HG03103 (cell line): ENCODE data around the gene APOL1.
"Not testable (repeated sequence)": the region's sequence is repeated elsewhere in the genome, so short reads cannot be mapped to it uniquely, and the experiment has no call there.

Experiments
- ATAC-seq: cut with Tn5 transposase; IDR thresholded peaks from one replicate; pipeline ENCODE4 v1.9.1; 2021; ENCODE audit warnings: low read depth; ENCODE audit not compliant: unreplicated experiment

Gene APOL1, protein sequence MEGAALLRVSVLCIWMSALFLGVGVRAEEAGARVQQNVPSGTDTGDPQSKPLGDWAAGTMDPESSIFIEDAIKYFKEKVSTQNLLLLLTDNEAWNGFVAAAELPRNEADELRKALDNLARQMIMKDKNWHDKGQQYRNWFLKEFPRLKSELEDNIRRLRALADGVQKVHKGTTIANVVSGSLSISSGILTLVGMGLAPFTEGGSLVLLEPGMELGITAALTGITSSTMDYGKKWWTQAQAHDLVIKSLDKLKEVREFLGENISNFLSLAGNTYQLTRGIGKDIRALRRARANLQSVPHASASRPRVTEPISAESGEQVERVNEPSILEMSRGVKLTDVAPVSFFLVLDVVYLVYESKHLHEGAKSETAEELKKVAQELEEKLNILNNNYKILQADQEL

DNA sequence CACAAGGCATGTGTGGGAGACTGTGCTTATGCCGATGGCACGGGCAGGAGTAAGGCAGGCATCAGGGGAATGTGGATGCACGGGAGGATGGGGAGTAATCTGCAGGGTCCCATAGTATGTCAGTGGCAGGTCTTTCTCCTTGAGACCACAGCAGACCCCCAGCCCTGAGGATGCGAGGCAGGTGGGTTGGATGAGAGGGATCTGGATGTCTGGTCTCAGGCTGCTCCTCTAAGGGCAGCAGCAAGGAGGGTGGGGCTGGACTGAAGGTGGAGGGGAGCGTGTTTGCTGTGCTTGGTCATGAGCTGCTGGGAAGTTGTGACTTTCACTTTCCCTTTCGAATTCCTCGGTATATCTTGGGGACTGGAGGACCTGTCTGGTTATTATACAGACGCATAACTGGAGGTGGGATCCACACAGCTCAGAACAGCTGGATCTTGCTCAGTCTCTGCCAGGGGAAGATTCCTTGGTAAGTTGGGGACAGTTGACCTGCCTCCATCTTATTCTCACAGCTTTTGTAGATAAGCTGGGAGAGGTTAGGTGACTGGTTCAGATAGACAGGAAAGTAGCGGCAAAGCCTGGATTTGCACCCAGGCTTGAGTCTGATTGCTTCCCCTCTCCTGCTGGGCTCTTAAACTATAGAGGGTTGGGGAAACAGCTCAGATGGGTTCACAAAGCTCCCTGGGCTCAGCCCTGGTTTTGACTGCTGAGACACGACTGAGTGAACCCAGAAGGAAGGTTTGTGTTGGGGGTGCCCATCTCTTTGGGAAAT, at the start of gene APOL1:
Gene APOL1 (plus strand): TSS at position 380 of the 769 bp plus-strand sequence. CDS start 1,823 bp downstream, outside the sequence.
- ATAC-seq = no peak

DNA sequence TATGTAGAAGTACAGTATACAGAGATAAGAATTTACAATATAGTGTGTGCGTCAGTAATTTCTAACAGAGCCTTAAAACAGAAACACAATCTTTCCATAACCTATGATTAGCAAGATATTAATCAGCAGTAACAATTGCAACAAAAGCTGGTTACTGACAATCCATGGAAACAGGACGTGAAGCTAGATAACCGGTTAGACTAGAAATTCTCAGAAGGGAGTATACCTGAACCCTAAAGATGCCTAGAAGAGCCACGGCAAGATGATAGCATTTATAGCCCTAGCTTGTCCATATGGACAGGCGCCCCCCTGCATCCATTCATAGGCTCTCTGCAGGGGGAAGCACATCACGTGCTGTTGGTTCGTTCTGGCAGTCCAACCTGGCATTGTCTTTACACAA, 49.5 kb upstream of the APOL1 start:
- ATAC-seq = not testable (repeated sequence)

DNA sequence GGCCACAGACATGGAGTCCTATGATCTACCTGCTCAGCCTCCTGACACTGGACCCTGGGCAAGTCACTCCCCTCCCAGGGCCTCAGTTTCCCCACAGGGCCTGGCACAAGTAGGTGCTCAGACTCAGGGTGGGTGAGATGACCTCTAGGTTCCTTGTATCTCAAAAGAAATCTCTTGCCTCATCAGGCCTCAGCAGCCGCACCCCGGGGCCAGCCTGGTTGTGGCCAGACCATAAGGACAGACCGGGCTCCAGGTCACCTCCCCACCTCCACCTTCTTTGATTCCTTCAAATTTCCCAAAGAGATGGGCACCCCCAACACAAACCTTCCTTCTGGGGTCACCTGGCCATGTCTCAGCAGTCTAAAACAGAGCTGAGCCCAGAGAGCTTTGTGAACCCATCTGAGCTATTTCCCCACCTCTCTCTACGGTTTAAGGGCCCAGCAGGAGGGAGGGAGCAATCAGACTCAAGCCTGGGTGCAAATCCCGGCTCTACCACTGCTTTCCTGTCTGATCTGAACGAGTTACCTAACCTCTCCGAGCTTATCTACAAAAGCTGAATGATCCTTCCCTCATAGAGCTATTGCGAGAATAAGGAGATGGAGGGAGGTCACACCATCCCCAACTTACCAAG, 48.8 kb upstream of the APOL1 start:
- no peak for ATAC-seq

DNA sequence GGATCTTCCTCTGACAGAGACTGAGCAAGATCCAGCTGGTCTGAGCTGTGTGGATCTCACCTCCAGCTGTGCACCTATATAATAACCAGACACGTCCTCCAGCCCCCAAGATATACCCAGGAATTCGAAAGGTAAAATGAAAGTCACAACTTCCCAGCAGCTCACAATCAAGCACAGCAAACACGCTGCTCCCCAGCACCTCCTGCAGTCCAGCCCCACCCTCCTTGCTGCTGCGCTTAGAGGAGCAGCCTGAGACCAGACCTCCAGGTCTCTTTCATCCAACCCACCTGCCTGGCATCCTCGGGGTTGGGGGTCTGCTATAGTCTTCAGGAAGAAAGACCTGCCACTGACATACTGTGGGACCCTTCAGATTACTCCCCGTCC, 48.3 kb upstream of the APOL1 start:
- no peak for ATAC-seq

DNA sequence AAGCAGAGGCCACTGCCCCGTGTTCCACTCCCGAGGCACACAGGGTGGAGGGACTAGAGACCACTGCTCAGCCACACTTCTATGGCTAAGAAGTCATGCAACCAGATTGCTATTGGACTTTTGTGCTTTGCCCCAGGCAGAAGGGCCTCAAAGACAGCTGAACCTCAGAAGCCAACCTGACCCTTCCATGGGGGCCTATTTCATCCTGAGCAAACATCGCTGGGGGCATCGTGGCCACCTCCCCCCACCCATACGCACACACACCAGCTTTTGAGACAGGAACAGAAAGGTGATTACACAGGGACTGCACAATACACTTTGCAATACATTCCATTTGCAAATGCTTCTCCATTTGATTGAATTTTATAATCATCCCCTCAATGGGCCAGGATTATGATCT, 47.4 kb upstream of the APOL1 start:
- ATAC-seq = not testable (repeated sequence)

- ATAC-seq = no peak
These were observed 46.7 kb upstream of the APOL1 start for GRCh38 chr22:36206255-36206654.

DNA sequence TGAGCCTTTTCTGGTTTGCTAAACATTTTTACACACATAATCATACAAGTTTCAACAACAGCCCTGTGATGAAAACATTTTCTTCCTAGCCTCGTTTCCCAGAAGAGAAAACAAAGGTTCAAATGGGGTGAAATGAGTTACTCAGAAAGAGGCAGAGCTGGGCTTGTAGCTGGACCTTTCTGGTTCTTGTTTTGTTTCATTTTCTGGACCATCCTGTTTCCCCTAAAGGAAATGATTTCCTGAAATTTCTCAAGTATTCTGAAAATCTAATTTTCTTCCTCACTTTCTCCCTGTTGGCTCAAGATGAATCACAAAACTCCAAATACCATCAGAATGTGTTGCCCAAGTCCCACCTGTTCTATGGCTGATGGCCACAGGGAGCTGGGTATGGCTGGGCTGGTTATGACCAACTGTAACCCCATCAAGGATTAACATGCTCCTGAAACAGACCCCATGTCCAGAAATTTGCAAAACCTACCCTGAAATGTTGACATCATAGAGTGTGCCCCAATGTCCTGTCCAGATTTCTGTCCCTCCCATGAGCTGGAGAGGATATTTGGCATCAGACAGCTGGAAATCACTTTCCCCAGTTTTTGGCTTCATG, 44.7 kb upstream of the APOL1 start:
- ATAC-seq = no peak

DNA sequence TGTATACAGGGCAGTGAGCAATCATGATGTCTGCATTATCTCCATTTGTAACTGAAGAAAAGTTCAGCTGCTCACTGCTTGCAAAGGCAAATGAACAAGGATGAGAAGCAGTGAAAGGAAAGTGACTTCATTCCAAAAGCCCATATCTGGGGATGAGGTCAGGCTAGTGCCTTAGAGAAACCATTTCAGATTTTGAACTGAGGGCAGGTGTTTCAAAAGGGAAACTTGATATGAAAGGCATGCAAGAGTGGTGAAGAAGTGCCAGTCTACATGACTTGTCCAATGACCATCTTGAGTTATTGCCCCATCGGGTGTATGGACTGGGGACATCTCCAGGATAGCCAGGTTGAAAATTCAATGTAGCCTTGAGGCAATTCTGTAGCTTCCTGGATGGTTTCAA, 44.0 kb upstream of the APOL1 start:
- no peak for ATAC-seq

DNA sequence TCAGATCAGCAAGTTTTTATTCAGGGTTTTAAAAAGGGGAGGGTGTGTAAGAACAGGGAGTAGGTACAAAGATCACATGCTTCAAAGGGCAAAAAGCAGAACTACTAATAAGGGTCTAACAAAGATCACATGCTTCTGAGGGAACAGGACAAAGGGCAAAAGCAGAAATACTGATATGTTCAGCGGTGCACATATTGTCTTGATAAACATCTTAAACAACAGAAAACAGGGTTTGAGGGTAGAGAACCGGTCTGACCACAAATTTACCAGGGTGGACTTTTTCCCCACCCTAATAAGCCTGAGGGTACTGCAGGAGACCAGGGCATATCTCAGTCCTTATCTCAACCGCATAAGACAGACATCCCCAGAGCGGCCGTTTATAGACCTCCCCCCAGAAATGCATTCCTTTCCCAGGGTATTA, 43.4 kb upstream of the APOL1 start:
- not testable (repeated sequence) for ATAC-seq

GRCh38 chr22:36210224-36210623, 42.7 kb upstream of the APOL1 start:
- ATAC-seq = no peak

DNA sequence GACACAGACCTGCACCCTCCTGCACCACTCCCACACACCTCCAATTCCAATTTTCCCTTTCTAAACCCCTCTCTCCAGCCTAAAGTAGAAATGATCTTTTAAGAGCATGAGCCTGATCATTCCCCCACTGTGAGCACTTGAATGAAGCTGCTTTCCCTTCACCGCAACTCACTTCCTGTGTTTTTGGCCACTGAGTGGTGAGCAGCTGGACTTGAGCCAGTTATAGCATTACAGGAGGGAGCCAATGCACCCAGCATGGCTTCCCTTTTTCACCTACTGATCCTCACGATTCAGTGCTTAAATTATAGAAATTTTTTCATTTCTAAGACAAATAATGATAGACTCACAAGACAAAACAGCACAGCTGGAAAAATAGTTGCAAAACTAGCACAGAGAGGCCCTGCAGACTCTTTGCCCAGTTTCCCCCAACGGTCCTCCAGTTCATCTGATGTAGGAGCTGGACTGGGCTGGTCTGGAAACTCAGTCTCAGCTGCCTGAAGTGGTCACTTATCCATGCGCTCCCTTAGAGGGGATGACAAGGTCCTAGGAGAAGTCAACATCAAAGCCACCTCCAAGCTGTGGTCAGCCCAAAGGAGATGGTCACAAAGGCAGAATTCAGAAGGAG, 41.6 kb upstream of the APOL1 start:
- ATAC-seq = no peak

DNA sequence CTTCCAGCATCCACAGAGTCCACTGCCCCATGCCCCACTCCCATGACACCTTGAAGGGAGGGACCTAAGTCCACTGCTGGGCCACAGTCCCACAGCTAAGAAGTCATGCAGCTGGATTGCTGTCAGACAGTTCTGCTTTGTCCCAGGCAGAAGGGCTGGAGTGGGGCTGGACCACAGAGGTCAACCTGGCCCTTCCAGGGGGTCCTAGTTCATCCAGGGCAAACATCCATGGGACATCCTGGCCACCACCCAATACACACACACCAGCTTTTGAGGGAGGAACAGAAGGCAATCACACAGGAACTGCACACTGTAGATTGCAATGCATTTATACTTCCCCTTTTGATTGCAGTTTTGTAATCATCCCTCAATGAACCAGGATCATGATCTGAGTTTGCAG, 40.0 kb upstream of the APOL1 start:
- ATAC-seq = no peak

DNA sequence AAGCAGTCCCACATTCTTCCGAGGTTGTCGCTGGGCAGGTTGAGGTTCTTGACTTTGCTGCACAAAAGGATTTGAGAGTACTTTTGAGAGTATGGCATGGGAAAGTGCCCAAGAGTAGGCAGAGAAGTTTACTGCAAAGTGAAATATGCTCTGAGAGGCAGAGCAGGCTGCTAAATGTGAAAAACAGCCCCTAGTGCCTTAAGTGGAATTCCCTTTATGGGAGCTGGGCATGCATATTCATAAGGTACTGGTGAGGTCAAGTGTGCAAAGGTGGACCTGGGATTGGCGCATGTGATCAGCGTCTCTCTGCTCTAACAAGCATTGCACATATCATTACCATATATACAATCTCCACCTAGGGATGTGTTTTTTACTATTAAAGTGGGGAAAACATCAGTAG, 39.3 kb upstream of the APOL1 start:
- no peak for ATAC-seq

DNA sequence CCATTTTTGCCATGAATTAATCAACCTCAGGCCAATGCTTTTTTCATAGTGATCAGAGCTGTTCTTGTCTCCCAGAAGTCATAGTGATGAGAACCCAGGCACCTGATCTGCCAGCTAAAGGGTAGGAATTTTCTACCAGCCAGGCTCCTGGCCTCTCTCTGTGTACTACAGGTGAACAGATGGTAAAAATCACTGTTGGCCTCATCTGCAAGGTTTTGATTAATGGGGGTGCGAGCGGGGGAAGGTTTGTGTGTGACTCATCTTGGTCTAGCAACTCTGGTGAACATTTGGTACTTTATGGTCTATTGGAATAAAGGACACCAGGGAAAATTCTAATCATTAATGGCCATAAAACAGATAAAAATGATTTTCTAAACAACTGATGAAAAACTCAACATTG, 37.0 kb upstream of the APOL1 start:
- no peak for ATAC-seq

- no peak for ATAC-seq
These were observed 34.2 kb upstream of the APOL1 start for GRCh38 chr22:36218648-36219193.

GRCh38 chr22:36220451-36220921, 32.4 kb upstream of the APOL1 start:
- no peak for ATAC-seq

DNA sequence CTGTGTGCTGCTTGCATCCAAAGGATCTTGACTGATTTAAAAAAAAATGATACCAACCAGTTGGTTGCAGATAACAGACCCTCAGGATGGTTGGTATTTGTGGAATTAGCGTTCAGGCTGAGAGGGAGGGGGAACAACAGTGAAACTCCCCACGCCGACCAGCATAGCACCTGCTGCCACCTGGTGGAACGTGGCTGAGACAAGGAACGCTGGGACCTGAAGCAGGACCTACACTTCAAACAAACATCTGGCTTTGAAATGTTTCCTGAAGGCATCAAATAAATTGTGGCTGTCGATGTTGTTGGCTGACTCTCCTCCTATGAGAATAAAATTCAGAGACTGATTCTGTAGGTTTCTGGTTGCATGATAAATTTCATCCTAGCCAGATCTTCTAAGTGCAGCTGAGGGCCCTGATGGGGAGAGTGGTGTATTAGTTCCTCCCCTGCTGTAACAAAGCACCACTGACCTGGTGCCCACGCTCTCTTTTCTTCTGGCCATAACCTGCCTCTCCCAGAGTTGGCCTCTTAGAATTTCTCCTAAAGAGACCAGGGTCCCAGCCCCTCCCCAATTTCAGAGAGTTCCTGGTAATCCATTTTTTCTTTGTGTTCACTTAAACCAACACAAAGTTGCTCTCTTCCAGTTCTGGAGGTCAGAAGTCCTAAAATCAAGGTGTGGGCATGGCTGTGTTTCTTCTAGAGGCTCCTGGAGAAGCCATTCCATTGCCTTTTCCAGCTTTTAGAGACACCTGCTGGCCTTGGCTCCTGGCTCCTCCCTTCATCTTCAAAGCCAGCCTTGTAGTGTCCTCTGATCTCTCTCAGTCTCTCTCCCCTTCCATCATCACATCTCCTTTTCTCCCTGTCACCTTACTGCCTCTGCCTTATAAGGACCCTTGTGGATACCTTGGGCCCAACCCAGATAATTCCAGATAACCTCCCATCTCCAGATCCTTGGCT, 30.9 kb upstream of the APOL1 start:
- no peak for ATAC-seq

GRCh38 chr22:36222887-36223450, 30.0 kb upstream of the APOL1 start:
- ATAC-seq = no peak

DNA sequence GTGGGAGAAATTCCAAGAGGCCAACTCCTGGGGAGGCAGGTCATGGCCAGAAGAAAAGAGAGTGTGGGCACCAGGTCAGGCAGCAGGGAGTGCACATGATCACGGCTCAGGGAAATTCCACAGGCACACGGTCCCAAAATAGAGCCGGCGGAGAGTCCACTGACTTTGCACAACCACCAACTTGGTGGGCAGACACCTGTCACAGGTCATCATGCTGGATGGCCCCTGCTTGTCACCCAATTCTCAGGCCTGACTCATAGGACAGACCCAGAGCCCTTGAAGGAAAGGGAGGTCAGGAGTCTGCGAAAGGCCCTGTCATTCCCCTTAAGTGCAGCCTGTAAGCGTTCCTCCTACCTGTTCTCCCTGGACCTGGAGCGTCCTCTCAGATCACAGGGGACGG, 29.4 kb upstream of the APOL1 start:
- ATAC-seq = no peak
